22Rv1 (cell line): Measurements from ENCODE around the gene TM9SF4.

Experiments used
- CTCF ChIP-seq: fragments of 450-650 bp; IDR thresholded peaks from 2 replicates; pipeline ENCODE4 v1.5.1; 2017; ENCODE audit warnings: mild to moderate bottlenecking
- ZFX ChIP-seq: fragments of 450-650 bp; IDR thresholded peaks from 2 replicates; pipeline ENCODE4 v1.6.1; 2017; ENCODE audit warnings: antibody characterized with exemption, borderline replicate concordance

- TF ChIP-seq CTCF (no peak), ZFX (no peak)
Measured at GRCh38 chr20:32078791-32079190, 30.7 kb upstream of the TM9SF4 start.
